Mesangial cell (primary cell): Measurements from ENCODE around the gene TNN. TPM values are rescaled to one million over a fixed set of nuclear protein-coding genes. Genes with fewer than 3 reads are reported as not detected.

Experiments
- total RNA-seq: library from RNA; depleted of rRNA; stranded (reverse); fragments of >200 nt; gene quantifications from 2 replicates; pipeline ENCODE4 v1.2.3, GENCODE V29; 2015

The TNN gene
- not detected in 2 replicates for total RNA-seq

GRCh38 chr1:175067362-175068106 is at the start of gene TNN:
Gene TNN, plus strand, starts transcription at chr1:175067833. Its CDS starts 9,586 bp downstream, at chr1:175077419.

GRCh38 chr1:175023043-175023921 is 44.4 kb upstream of the TNN start, which contains the start of gene MRPS14:
Gene MRPS14, minus strand, starts transcription at chr1:175023425. Its CDS starts 17 bp downstream, at chr1:175023408.

GRCh38 chr1:175192630-175193526 is 125.2 kb downstream of the TNN start, which contains the start of gene KIAA0040:
Gene KIAA0040, minus strand, starts transcription at chr1:175192776. Its CDS starts 31,763 bp downstream, at chr1:175161013.

Other genes with a start within 250 kb of the TNN start
- 32.1 and 124 TPM in 2 replicates for gene CACYBP, start 67.9 kb upstream of the TNN start, total RNA-seq
- 14.8 and 15.7 TPM in 2 replicates for gene MRPS14, start 44.4 kb upstream of the TNN start, total RNA-seq
- gene KIAA0040, start 124.9 kb downstream of the TNN start, total RNA-seq: 2.0 and 3.9 TPM in 2 replicates